Ovary (tissue), 9 donors: Measurements from ENCODE around the gene CD72. TPM values are rescaled to one million over a fixed set of nuclear protein-coding genes. Genes with fewer than 3 reads are reported as not detected.
"Not testable (repeated sequence)": the region's sequence is repeated elsewhere in the genome, so short reads cannot be mapped to it uniquely, and the experiment has no call there.

Source experiments
- DNase-seq, 5 donors: peaks; one replicate each; pipeline ENCODE4 v3.0.0-alpha.2; 2019 to 2020
- H3K27ac ChIP-seq, 2 donors: fragments of 200-600 bp; one replicate each; pipeline versions ENCODE4 v1.5.1 to v1.8.0; 2019 to 2022
- H3K27me3 ChIP-seq: fragments of 200-600 bp; one replicate; pipeline ENCODE4 v1.8.0; 2022
- H3K36me3 ChIP-seq: fragments of 200-600 bp; sonication (generic); one replicate; pipeline ENCODE4 v1.5.1; 2019
- H3K4me1 ChIP-seq: one replicate; pipeline ENCODE4 v1.8.1; 2013; ENCODE audit warnings: mild to moderate bottlenecking, moderate library complexity; ENCODE audit not compliant: insufficient read depth
- H3K4me3 ChIP-seq: fragments of 200-600 bp; sonication (generic); one replicate; pipeline ENCODE4 v1.5.1; 2017
- H3K9me3 ChIP-seq, 2 donors: fragments of 200-600 bp in 1 of 2; sonication (generic) in 1 of 2; one replicate each; pipeline versions ENCODE4 v1.5.1 to v1.8.1; 2013 to 2019; ENCODE audit warnings: mild to moderate bottlenecking in 1 of 2, moderate library complexity in 1 of 2
- EP300 ChIP-seq: sonication (generic); formaldehyde crosslinking; IDR thresholded peaks from one replicate; pipeline ENCODE4 v1.6.1; 2017; ENCODE audit warnings: antibody characterized with exemption
- POLR2A ChIP-seq: fragments of 450-650 bp; IDR thresholded peaks from one replicate; pipeline ENCODE4 v1.6.1; 2017; ENCODE audit warnings: antibody characterized with exemption, mild to moderate bottlenecking, moderate library complexity
- WGBS, 3 donors: extraction: QIAGEN DNeasy Blood & Tissue Kit in 1 of 3; methylation state at CpG; one replicate each; pipeline versions ENCODE4 v1.1.5 to v1.1.7; 2013 to 2017; 5-methylcytosine and 5-hydroxymethylcytosine counted together
- intact Hi-C, 4 donors: fragments of 100-400 bp; cut with DNase I; formaldehyde crosslinking; loops; one replicate each; pipeline versions ENCODE4 v1.11.0 to v1.15.1; 2022 to 2023
- polyA plus RNA-seq, 2 donors: library from polyadenylated mRNA; stranded (reverse); fragments of 200-250 nt in 1 of 2; fragments of 350-450 nt in 1 of 2; fragmentation: Illumina TruSeq in 1 of 2; extraction: RNeasy Lipid Tissue Mini Kit (QIAGEN cat#74804) in 1 of 2; gene quantifications; one replicate each; pipeline ENCODE4 v1.2.3, GENCODE V29; 2013 to 2014
- total RNA-seq, 7 donors: library from RNA; depleted of rRNA in 2 of 7; stranded (reverse); fragments of >200 nt in 2 of 7; fragmentation: NEBNext Ultra II Directional in 3 of 7; extraction: Animal tissue kit (Norgen Biotek cat#: 25700) in 3 of 7; gene quantifications; one replicate each; pipeline versions ENCODE4 v1.1.0 to v1.2.4, GENCODE V29; 2016 to 2023
- TF ChIP-seq, protein P1 (sequence below), 3 donors: fragments of 450-650 bp in 2 of 3; fragments of 200-600 bp in 1 of 3; IDR thresholded peaks; one replicate each; pipeline versions ENCODE4 v1.5.1 to v1.8.0; 2016 to 2022; ENCODE audit warnings: antibody characterized with exemption in 3 of 3, mild to moderate bottlenecking in 1 of 3
- donor health status: DM: no; HTN: no; CAD: no; lungs with moderate emphysema.
- donor health status: DM: no; HTN: no; CAD: no.
- donor health status: Bipolar disorder and iron deficiency.
- donor health status: DM: yes; HTN: yes; CAD: no.
- donor health status: DM: no; HTN: no; CAD: no.
- donor health status: DM: yes; HTN: yes; CAD: no.

CD72 gene
- total and polyA plus RNA-seq, 9 donors: 0.28 to 4.1 (median 1.2) TPM

DNA sequence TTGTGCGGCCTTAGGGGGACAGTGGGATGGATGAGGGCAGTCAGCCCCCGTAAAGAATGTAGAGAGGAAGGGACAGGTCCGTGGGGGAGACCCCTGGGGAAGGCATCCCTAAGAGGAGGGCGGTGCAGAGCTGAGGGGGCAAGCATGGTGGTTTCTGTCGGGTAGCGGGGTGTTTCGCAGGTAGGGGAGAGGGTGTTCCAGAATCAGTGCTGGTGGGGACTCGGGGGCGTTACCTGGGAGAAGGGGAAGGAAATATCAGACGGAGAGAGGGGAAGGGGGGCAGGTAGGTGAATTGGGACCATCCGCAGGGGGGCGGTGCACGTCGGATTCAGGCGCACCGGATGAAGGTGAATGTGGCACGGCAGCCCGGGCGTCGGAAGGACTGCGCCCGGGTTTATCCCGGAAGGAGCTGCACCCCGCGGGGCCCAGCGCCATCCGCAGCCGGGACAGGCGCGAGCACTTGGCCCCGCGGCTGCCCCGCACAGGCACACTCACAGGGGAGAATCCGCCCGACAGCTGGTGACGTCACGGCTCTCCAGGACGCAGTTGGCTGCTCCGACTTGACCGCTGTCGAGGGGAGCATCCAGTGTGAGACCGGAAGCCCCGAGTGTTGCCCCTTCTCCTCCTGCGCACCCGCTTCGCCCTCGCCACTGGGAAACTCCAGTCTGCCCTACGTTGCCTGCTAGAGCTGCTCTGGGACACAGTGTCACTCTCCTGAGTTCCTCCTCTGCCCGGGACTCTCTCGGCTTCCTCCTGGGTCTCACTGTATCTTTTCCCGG, 1.3 kb downstream of the CD72 start:
- TF ChIP-seq POLR2A: no peak
- intact Hi-C loops: no loop called here
- peak; percentile 59 to 75 (median 68) for DNase-seq
- no peaks in the 10 kb centered on the region for H3K4me1 ChIP-seq
- H3K27ac ChIP-seq: no peak overlapping the region
- peak overlapping the region; percentile 29 for H3K4me3 ChIP-seq
- 7 to 8% (median 7%) methylated on average over 51 of the region's 51 CpGs for WGBS, 3 donors
- H3K27me3 ChIP-seq: no peaks in the 10 kb centered on the region
- no peaks in the 10 kb centered on the region for H3K36me3 ChIP-seq
- no peaks in the 10 kb centered on the region for H3K9me3 ChIP-seq

GRCh38 chr9:35615981-35616680, 2.1 kb downstream of the CD72 start:
- DNase-seq: no peak
- H3K27ac ChIP-seq: no peak overlapping the region
- TF ChIP-seq EP300 (no peak), POLR2A (no peak)
- TF ChIP-seq, protein P1, sequence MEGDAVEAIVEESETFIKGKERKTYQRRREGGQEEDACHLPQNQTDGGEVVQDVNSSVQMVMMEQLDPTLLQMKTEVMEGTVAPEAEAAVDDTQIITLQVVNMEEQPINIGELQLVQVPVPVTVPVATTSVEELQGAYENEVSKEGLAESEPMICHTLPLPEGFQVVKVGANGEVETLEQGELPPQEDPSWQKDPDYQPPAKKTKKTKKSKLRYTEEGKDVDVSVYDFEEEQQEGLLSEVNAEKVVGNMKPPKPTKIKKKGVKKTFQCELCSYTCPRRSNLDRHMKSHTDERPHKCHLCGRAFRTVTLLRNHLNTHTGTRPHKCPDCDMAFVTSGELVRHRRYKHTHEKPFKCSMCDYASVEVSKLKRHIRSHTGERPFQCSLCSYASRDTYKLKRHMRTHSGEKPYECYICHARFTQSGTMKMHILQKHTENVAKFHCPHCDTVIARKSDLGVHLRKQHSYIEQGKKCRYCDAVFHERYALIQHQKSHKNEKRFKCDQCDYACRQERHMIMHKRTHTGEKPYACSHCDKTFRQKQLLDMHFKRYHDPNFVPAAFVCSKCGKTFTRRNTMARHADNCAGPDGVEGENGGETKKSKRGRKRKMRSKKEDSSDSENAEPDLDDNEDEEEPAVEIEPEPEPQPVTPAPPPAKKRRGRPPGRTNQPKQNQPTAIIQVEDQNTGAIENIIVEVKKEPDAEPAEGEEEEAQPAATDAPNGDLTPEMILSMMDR (IDR thresholded peaks at IDR 0.05): no peak
- intact Hi-C loops: no loop called here
- no peaks in the 10 kb centered on the region for H3K4me1 ChIP-seq
- H3K36me3 ChIP-seq: no peaks in the 10 kb centered on the region
- no peaks in the 10 kb centered on the region for H3K9me3 ChIP-seq
- no peak overlapping the region for H3K4me3 ChIP-seq
- WGBS, 3 donors: 68 to 75% (median 68%) methylated on average over 17 of the region's 17 CpGs
- H3K27me3 ChIP-seq: no peaks in the 10 kb centered on the region

- WGBS, 3 donors: 63 to 91% (median 83%) methylated on average over 2 of the region's 2 CpGs
- Histone ChIP-seq H3K9me3 (no peaks in the 10 kb centered on the region), H3K36me3 (no peaks in the 10 kb centered on the region), H3K4me3 (no peak overlapping the region), H3K27ac (no peak overlapping the region), H3K27me3 (no peaks in the 10 kb centered on the region), H3K4me1 (no peaks in the 10 kb centered on the region)
- intact Hi-C loops: no loop called here
- TF ChIP-seq POLR2A (no peak), EP300 (no peak)
- TF ChIP-seq, protein P1 (IDR thresholded peaks at IDR 0.05): no peak
- DNase-seq: no peak
Measured at GRCh38 chr9:35612843-35613242, 5.4 kb downstream of the CD72 start.

DNA sequence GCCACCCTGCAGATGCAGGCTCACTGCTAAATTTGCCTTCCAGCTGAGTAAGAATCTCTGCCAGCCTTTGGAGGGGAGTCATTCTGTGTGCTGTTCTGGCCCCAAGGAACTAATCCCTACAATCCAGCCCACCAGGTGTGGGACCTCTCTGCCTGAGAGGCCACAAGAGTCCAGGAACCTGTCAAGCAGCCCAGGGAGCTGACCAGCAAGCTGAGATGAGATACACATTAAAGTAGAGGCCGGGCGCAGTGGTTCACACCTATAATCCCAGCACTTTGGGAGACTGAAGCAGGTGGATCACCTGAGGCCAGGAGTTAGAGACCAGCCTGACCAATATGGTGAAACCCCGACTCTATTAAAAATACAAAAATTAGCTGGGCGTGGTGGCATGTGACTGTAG, 6.1 kb downstream of the CD72 start:
- DNase-seq, H3K4me1 ChIP-seq, H3K4me3 ChIP-seq, intact Hi-C loops, H3K27me3 ChIP-seq, H3K9me3 ChIP-seq, H3K36me3 ChIP-seq, H3K27ac ChIP-seq: not testable (repeated sequence)
- WGBS, 3 donors: 90 to 95% (median 94%) methylated on average over 4 of the region's 4 CpGs

DNA sequence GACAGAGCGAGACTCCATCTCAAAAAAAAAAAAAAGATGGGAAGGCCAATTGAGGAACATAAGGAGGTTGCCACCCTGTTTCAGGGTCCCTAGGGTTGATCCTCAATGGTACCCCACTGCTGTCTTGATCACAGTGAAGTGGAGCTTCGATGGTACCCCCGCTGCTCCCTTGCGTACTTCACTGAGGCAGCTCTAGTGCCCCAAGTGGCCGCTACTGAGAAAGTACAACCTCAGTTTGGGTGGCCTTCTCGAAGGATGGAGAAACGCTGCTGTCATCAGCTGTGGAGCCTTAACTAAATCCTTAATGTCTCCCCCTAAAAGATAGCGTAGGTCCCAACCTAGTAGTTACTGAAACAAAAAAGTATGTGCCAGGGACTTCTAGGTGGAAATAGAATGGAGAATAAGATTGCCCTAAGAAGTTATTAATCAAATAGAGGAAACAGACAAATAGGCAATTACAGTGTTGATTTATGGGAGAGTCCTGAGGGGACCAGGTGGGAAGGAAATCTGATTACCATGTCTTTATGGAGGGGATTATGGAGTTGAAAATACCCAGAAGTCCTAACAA, 6.9 kb downstream of the CD72 start:
- no peak for TF ChIP-seq POLR2A
- TF ChIP-seq, protein P1 (IDR thresholded peaks at IDR 0.05): peak; percentile 23 to 31 (median 24)
- Histone ChIP-seq H3K4me1 (peaks cover 1% of the 10 kb centered on the region), H3K27ac (no peak overlapping the region), H3K9me3 (no peaks in the 10 kb centered on the region), H3K27me3 (no peaks in the 10 kb centered on the region), H3K36me3 (no peaks in the 10 kb centered on the region), H3K4me3 (no peak overlapping the region)
- intact Hi-C loops: no loop called here
- 14 to 20% (median 14%) methylated on average over 8 of the region's 8 CpGs for WGBS, 3 donors
- DNase-seq: peak in 1 of 5 donors; percentile 51
